SHP77 treated with DMSO at 0.1 percent for 48 hours (cell line): ENCODE measurements around the gene TARS2.

Experiments used
- DNase-seq: peaks from one replicate; lab custom pipeline; 2025; lab: John Stamatoyannopoulos, UW

TARS2 gene

GRCh38 chr1:150486966-150487762, at the start of gene TARS2:
TSS of gene TARS2 (plus strand) at chr1:150487419. CDS start at chr1:150487451, 32 bp downstream.
- peak; percentile 100 for DNase-seq

DNA sequence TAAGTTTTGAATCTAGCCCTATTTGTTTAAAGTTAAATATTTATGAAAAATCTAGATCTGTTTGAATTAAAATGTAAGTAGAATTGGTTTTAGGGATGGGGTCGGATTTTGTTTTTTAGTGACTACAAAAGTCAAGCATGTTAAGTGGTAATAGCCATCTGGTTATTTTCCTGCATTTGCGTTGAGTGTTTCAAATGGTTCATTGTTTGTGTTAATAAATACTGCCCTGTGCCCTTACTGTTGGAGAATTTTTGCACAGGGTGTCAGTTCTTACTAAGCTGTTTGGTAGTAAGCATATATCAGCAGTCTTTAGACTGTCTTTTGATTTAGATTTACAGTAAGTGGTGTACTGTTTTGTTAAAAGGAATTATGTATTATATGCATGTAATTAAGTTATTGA, 46.1 kb upstream of the TARS2 start:
- DNase-seq = no peak

DNA sequence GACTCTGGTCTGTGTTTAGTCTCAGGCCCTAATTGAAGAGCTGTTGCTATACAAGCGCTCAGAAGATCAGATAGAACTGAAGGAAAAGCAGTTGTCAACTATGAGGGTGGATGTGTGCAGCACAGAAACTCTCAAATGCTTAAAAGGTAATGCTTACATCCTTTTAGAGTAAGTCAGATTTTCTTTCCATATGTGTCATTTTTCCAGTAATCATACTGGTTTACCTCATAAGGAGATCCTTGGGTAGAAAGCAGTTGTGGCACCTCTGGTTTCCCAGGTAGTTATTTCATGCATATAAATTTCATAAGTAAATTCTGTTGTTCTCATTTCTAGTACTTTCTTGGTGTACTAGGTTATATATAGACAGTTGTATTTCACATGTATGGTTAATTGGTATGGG, 43.0 kb upstream of the TARS2 start:
- DNase-seq = no peak

- DNase-seq = no peak
Measured at GRCh38 chr1:150456146-150456647, 31.0 kb upstream of the TARS2 start.

GRCh38 chr1:150464422-150464826, 22.8 kb upstream of the TARS2 start:
- DNase-seq = peak; percentile 65

- DNase-seq = no peak
Measured at GRCh38 chr1:150466964-150467363, 20.3 kb upstream of the TARS2 start.

DNA sequence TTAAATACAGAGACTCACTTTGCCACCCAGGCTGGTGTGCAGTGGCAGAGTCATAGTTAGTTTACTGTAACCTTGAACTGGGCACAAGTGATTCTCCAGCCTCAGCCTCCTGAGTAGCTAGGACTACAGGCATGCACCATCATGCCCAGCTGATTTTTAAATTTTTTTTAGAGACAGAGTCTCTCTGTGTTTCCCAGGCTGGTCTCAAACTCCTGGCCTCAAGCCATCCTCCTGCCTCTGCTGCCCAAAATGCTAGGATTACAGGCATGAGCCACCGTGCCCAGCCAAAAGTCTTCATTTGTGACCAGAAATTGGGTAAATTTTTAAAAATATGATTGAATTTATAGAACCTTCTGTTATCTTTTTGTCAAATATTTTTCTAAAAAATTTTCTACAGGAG, 17.9 kb upstream of the TARS2 start:
- no peak for DNase-seq

- no peak for DNase-seq
Measured at GRCh38 chr1:150472601-150473200, 14.5 kb upstream of the TARS2 start.

DNA sequence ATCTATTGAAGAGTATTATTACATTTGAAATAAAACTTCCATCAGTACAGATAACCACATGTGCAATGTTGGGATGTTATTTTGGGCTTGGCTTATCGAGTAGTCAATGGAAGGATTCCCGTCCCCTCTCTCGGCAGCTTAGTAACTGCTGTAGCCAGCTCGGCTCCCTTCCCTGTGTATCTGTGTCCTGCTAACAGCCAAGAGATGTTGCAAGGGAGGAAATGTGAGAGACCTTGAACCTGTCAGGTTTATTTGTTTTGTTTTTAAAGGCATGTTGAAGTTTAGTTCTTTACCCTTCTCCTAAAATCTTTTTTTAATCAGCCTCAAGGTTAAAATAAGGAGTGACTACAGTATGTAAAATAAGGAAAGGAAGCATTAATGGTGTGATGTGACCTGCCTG, 13.6 kb upstream of the TARS2 start:
- DNase-seq = no peak

GRCh38 chr1:150474869-150475268, 12.3 kb upstream of the TARS2 start:
- DNase-seq = no peak

DNA sequence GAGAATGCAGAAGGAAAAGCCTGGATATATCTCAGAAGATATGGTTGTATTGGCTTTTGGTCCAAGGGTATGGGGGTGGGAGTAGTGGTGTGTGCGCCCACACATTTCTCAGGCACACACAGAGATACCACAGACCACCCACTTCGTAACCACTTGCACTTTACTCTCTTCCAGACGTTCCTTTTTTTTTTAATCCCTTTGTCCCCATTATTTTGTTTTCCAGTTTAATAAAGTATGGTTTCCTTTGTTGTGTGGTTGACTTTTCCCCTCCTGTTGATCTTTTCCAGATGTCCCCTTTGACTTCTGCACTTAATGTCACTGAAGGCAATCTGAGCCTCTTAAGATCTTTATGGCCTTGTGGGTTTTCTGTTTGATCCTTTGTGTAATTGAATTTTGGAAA, 10.5 kb upstream of the TARS2 start:
- no peak for DNase-seq

DNA sequence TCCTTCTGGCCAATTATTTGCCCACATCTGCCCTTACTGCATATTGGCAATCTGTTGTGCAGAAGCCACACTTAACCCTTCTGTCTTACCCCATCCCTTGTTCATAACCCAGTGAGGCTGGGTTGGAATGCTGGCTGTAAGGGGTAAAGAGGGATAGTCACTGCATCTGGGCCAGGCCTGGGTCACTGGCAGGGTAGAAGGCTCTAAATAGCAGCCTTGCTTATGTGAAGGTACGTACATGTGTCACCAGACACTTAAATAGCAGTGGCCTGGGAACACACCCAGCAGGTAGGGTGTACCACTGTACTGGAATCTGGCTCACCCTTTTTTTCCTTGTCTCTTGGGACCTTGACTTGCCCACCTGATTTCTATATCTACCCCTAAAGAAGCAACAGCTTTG, 9.9 kb upstream of the TARS2 start:
- DNase-seq = no peak

DNA sequence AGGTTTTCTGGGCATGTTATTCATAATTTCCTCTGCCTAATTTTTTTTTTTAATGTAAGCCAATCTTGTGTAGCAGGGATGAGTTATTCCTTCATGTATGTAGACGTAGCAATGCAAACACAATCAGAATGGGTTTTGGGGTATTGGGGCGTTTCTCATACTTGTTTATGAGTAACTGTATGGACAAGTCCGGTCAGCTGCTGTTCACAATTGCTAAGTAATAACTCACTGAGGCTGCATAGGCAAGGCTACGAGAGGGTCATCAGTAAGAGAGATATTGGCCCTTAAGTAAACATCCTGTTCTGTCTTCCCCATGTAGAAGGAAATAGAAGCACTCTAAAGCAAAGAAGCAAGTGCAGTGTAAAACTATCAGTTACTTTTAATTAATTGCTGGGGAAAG, 9.5 kb upstream of the TARS2 start:
- no peak for DNase-seq

DNA sequence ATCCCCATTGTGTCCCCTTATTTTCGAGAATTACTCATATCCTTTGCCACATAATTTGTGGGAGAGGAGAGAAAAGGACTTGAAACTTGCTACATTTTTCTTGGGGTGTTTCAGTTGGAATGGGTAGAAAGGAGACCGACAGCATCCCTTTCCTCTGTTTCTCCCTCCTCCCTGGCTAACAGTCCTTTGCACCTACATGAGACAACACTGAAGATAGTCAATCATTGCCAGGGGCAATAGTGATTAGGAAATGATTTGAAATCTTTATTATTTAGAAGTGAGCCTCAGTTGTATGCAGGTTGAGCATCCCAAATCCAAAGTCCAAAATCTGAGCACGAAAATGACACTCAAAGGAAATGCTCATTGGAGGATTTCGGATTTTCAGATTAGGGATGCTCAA, 7.8 kb upstream of the TARS2 start:
- DNase-seq = no peak

- no peak for DNase-seq
Measured at GRCh38 chr1:150479927-150480352, 7.3 kb upstream of the TARS2 start.

DNA sequence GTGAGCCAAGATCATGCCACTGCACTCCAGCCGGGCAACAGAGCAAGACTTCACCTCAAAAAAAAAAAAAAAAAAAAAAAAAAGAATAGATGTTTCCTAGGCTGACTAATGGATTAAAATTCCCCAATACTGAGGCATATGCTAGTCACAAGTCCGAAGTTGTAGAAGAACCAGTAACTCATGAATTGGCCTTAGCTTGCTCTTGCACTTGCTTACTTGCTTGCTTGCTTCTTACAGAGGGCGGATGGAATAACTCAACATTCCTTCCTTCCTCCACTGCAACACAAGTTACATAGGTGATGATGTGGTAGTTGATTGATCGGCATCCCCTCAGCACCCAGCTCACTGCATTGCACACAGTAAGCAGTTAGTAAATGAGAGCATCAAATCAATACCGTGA, 2.8 kb upstream of the TARS2 start:
- no peak for DNase-seq

- no peak for DNase-seq
Measured at GRCh38 chr1:150484861-150485260, 2.4 kb upstream of the TARS2 start.

DNA sequence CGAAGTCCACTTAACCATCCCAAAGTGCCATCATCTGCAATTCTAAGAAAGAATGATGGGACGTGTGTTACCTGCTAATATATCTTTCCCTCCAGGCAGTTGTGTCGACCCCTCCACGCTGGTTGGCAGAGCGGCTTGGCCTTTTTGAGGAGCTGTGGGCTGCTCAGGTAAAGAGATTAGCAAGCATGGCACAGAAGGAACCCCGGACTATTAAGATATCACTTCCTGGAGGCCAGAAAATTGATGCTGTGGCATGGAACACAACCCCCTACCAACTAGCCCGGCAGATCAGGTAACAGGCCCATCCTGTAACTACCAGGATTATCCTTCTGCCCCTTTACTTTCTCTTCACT, 520 bp downstream of the TARS2 start:
- no peak for DNase-seq

- no peak for DNase-seq
Measured at GRCh38 chr1:150493175-150493574, 6.0 kb downstream of the TARS2 start.

- DNase-seq = no peak
Measured at GRCh38 chr1:150498342-150498741, 11.1 kb downstream of the TARS2 start.

- DNase-seq = no peak
Measured at GRCh38 chr1:150505431-150505830, 18.2 kb downstream of the TARS2 start.

DNA sequence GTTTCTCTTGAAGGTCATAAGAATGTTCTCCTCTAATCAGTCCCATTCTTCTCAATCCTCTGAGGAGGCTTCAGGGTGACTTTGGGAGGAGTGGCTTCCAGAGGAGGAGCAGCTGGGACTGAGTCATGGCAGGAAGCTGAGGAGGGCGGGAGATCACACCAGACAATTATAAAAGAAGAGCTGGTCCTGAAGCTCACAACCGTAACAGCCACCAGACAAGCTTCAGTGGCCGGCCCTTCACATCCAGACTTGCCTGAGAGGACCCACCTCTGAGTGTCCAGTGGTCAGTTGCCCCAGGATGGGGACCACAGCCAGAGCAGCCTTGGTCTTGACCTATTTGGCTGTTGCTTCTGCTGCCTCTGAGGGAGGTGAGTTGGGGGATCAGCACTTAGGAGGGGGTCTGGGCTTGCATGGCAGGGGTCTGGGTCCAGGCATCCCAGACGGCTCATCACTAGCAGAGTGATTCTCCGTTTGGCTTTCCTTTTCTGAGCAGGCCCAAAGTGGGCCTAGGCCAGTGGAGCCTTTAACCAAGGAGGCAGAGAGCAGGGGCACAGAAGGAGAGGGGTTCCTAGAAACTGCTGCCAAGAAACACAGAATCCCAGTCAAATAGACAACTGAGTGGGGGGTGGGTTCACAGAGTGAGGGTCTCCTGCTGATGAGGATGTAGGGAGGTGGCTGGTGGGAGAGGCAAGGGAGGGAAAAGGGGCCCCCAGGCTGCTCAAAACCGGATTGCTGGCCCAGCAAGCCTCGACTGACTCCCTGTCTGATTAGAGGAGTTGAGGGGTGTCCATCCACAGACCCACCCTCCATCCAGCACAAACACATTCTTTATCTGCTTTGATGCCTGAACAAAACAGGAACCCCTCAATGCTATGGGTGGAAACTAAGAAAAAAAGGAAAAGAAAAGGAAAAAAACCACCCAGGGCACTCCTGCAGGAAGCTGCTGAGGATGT, 21.0 kb downstream of the TARS2 start, which contains the start of gene ECM1:
Gene ECM1 (plus strand): TSS at position 198 of the 953 bp plus-strand sequence. CDS start 101 bp downstream, at position 299.
- DNase-seq = no peak
